IPS-11a (cell line): Measurements from ENCODE around the gene TBC1D22A.

Source experiments
- H3K4me3 ChIP-seq: one replicate; pipeline ENCODE4 v1.5.1; 2013; ENCODE audit warnings: low read depth, low read length, control low read depth

Gene TBC1D22A

DNA sequence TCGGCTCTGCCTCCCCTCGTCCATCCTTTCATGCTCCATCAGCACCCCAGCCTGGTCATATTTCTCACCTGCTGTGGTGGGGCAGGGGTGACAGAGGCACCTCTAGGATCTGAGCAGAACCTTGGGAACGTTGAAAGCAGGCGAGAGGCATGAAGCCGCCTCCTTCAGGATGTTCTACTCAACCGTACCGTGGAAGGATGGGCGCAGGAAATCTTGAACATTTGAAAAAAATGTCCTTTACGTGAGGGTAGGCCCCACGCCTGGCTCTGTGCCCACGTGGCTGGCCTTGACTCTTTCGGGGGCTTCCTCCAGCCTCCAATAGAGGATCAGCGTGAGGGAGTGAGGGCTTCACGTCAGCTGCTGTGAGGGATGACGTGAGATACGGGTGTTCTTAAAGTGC, 90.7 kb downstream of the TBC1D22A start:
- no peak overlapping the region for H3K4me3 ChIP-seq

DNA sequence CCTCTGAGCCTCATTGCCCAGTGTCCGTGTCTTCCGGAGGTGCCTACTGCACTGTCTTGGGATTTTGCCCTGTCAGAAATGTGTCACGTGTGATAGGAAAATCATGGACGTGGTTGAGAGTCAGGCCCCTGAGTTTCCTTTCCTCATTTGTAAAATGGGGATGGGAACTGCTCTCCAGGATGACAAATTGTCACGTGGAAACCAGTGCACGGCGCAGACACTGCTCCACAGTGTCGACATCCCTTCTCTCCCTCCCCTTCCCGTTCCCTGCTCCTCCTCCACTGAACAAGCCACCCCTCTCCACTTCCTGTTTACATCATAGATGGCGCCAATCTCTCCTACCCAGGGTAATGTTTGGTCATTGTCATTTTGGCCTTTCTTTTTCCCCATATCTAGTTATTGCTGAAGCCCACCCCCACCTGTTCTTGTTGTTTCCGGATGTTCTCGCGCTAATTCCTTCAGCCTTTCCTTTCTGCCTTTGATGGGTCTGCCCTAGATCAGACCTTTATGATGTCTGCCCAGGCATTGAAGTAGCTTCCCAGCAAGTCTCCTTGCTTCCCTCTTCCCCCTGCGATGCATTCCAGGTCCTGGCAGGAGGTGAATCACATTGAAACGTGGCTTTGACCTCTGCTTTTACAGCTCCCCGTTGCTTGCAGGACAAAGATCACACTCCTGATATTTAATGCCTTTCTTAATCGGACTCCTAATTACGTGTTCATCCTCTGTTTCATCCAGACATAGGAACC, 91.8 kb downstream of the TBC1D22A start:
- no peak overlapping the region for H3K4me3 ChIP-seq

DNA sequence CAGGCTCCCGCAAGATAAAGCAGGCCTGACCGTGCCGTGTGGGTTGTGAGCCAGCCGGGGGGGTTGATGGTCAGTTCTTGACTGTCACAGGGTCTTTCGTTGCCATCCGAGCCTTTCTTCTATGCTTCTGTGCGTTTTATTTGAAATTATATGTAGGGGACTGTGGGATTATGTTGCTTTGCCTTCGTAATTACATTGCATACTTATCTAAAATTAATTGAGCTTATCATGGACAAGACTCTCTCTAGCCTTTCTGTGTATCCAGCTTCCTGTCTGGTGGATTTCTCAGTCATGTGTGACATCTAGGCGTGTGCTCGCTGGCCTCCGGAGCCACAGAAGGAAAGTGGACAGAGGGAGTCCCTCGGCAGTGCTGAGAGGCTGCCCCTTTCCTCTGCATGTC, 93.2 kb downstream of the TBC1D22A start:
- no peak overlapping the region for H3K4me3 ChIP-seq

DNA sequence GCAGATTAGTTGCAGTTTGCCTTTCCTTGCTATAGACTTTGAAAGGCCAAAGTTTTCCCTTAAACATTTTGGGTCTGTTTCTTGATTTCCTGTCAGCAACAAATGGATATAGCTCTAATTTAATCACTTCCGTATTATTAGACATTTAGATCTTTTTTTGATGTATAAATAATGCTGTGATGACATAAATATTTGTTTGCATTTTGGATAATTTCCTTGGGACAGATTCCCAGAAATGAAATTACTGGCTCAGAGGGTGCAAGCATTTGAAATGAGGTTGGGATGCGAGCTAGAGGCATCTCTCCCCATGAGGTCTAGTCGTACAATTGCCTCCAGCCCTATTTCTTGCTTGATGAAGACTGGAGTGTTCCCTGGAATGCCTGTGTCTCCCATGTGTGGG, 94.2 kb downstream of the TBC1D22A start:
- H3K4me3 ChIP-seq: no peak overlapping the region

DNA sequence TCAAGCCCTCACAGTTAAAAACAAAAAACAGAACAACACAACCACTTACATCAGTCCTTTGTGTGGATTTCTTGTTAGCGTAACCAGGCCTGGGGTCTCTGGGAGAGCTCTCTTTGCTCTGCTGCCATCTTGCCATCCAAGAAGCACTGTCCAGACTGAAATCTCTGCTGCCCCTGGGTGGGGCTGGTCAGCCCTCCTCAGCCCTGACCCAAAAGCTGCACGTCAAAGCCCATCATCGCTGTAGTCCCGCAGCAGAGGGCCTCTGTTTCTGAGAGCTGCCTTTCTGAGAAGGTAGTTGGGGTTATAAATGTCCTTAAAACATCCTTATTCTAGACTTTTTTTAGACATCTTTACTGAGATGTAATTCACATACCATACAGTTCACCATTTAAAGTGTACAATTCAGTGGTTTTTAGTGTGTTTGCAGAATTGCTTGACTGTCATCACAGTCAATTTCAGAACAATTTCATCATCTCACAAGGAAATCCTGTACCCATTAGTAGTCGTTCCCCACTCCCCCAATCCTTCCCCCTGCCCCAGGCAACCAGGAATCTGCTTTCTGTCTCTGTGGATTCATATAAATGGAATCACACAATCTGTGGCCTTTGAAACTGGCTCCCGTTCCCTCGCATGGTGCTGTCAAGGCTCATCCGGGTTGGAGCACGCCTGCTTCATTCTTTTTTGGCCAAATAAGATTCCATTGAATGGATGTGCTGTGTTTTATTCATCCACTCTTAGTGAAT, 94.9 kb downstream of the TBC1D22A start:
- no peak overlapping the region for H3K4me3 ChIP-seq

DNA sequence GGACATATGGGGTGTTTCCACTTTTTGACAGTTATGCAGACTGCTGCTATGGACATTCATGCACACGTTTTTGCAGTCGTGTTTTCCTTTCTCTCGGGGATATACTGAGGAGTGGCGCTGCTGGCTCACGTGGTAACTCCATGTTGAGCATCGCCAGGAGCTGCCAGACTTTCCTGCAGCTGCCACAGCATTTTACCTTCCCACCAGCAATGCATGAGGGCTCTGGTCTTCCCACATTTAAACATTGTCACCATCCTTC, 95.4 kb downstream of the TBC1D22A start:
- no peak overlapping the region for H3K4me3 ChIP-seq

DNA sequence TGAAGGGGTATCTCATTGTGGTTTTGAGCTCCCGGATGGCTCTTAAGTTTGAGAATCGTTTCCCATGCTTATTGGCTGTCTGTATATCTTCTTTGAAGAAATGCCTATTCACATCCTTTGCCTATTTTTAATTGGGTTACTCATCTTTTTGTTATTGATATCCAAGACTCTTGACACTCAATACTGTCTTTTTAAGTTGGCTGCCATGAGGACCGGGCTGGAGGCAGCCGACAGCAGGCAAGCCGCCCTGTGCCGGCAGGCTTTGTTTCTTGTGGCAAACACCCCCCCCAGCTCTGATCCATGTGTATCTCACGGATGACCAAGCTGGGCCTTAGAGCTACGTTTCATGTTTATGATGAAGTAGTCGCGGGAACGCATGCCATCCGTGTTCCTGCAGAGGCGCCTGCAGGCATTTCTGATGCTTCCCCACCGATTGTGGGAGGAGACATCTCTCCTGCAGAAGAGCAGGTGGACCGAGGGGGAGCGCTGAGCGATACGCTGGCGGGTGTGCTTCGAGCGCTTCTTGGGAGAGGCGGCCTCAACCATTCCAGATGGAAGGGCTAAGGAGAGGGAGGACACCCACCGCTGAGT, 95.8 kb downstream of the TBC1D22A start:
- H3K4me3 ChIP-seq: no peak overlapping the region

DNA sequence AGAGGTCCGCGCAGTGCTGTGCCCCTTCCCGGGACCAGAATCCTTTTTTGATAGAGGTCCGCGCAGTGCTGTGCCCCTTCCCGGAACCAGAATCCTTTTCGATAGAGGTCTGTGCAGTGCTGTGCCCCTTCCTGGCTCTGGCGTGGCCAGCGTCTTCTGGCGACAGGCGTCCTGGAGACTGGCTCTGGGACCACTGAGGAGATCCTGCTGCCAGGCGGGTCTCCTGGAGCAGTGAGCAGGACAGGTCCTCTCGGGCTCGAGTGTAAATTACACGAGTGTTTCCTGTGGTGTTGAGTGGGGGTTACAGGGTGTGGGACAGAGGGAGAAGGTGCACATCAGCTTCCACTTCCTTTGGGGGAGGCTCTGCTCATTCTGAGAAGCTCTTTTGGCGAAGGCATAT, 98.1 kb downstream of the TBC1D22A start:
- no peak overlapping the region for H3K4me3 ChIP-seq

DNA sequence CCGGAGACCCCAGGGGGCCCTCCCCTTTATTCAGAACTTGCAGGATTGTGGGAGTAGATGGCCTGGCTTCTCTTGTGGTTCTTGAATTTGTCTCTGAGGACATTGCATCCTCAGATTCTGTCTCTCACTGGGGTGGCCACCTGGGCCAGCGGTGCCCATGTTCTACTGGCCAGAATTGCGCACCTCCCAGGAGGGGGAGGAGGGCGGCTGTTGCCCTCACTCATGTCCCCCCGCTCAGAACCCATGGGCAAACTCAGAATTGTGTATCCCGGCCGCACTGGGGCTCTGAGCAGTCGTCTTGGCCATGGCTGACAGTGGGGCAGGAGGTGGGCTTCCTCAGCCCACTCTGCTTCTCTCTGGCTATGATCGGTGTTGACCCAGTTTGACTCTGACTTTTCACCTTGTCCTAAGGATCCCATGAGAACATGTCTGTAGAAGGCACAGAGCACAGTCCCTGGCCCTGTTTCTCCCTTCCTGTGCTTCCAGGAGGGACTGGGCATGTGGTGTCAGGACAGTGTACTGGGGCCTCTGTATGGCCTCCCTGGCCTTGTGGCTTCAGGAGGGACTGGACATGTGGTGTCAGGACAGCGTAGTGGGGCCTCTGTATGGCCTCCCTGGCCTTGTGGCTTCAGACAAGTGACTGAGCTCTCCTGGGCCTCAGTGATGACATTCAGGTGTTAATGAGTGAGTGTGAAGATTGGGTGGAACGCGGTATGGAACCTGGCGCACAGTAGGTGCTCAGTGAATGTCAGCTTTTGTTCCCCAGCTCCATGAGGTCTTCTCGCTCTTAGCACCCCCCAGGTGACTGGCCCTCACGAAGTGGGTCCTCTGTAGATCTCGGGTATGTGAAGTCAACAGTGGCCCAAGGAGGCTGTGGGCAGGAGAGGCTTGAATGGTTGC, 99.3 kb downstream of the TBC1D22A start:
- H3K4me3 ChIP-seq: no peak overlapping the region

DNA sequence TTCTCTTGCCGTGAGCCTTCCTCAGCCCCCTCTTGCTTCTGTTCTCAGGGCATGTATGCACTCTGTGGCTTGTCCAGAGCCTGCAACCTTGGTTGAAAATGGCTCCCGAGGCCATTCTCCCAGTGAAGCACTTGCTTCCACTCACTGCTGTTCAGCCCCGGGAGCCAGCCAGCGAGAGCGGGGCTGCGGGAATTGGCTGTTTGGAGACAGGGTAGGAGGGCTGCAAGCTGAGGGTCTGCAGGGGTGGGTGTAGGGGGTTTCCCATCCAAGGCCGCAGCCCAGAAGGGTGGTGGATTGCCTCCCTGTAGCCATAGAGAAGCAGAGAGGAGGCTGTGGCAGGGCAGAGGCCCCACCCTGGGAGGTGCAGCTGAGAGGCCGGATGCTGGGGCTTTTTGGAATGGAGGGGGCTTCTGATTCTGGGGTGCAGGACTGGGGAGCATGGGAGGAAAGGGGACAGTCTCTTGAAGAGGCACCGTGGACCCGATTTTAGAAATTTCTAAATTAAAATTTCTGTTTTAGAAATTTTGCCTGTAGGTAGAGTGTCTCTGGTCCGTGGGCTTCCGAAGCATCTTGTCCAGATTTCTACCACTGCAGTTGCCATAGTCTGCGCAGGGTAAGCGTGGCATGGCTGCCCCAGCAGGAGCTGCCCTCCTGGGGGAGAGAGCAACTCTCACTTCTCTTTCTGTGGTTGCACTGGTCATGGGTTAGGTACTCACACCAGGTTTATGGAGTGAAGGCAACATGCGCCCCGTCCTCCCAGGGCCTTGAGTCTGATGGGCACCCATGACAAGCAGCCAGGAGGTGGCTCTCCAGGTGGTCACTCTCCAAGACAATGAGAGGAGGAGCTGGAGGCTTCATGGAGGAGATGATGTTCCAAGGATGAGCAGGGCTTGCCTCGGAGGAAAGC, 100.2 kb downstream of the TBC1D22A start:
- H3K4me3 ChIP-seq: no peak overlapping the region

DNA sequence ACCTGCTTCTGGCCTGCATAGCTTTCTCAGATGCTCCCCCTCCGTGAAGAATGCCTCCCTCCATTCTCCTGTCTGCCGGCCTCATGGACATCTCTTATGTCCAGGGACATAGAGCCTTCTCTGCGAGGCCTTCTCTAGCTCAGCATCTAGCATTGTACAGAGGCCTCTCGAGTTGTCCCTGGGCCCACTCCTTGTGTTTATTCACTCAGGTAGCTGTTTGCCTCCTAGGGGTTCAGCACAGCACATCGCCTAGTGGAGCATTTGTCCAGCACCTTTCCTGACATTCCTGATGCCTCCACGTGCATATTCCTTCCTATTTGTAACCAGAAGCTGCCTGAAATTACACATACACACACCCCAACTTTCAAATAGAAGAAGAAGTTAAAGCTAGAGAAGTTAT, 101.3 kb downstream of the TBC1D22A start:
- no peak overlapping the region for H3K4me3 ChIP-seq

DNA sequence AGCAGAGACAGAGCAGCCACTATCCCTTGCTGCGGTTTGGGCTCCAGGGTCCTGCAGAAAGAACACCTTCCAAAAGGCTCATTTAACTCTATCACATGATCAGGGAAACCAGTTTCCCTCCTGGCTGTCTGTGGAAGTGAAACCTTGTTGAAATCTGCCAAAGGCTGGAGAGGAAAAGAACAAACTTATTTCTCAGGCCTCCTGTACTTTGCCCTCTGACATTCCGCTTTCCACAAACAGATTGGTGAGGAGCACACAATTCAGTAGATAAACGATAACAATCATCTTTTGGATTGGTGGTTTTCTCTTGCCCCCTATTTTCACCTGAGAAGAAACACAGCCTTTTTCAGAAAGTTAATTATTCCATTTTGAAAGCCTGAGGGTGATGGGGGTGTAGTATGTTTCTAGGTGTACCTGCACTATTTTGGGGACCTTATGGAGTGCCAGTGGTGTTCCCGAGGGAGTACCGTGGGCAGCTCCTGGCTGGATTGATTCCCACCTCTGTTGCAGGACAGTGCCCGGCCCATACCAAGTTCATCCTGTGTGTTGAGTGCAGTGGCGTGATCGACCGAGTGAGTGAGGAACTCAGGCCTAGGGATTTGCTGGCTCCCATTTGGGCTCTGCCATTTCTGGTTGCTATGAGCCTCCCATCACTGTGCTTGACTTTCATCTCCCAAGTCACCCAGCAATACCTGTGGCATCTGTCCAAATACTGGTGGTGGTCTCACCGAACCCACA, 102.0 kb downstream of the TBC1D22A start:
- H3K4me3 ChIP-seq: no peak overlapping the region

DNA sequence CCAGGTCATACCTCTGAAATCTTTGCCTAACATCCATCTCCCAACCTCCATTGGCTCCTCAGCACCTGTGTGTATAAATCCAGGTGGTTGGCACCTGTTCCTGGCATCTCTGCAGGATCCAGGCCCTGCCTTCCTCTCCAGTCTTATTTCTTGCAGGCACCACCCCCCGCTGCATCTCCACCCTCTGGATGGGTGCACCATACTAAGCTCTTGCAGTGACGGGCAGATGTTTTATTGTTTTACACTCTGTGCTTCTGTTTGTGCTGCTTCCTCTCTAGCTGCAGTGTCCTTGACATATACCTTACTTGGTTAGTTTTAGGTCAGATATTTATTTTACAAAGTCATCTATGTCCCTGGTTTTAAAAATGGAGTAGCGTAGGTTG, 102.6 kb downstream of the TBC1D22A start:
- H3K4me3 ChIP-seq: no peak overlapping the region

DNA sequence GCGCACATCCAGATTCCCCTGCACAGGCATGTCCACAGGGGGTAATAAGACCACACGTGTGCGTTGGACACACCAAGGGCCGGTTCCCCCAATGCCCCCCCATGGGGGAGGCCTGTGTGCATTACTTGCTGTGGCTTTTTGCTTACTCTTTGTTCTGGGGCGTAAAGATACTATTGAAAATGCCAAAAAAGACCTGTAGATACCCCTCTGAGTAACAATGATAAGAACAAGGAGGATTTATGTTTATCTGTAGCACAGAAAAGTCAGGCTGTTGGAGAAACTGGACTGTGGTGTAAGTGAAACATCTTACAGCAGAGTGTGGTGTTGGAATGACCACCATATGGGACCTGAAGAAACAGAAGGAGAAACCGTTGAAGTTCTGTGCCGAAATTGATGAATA, 103.2 kb downstream of the TBC1D22A start:
- no peak overlapping the region for H3K4me3 ChIP-seq

DNA sequence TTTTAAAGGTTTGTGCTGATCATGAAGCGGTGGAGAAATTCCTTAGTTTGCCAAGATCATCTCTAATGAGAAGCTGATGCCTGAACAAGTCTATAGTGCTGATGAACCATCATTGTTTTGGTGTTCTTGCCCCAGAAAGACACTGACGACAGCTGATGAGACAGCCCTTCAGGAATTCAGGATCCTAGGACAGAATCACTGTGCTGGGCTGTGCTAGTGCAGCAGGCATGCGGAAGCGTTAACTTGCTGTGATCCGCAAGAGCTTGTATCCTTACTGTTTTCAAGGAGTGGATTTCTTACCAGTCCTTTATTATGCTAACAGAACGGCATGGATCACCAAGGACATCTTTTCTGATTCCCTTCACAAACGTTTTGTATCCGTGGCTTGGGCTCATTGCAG, 104.1 kb downstream of the TBC1D22A start:
- no peak overlapping the region for H3K4me3 ChIP-seq

DNA sequence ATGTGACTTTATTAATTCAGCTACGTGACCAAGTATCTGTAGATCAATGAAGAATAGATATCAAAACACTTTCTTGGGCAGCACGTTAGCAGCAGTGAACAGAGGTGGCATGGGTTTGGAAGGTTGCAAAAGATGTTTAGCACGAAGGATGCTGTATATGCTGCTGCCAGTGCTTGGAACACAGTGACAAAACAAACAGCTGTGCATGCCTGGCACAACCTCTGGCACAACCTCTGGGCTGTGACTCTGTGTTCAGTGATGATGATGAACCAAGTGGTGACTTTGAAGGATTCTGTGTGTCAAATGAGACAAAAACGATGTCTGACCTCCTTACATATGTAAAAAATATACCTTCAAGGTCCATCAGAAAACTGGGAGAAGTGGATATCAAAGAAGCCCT, 104.7 kb downstream of the TBC1D22A start:
- no peak overlapping the region for H3K4me3 ChIP-seq

DNA sequence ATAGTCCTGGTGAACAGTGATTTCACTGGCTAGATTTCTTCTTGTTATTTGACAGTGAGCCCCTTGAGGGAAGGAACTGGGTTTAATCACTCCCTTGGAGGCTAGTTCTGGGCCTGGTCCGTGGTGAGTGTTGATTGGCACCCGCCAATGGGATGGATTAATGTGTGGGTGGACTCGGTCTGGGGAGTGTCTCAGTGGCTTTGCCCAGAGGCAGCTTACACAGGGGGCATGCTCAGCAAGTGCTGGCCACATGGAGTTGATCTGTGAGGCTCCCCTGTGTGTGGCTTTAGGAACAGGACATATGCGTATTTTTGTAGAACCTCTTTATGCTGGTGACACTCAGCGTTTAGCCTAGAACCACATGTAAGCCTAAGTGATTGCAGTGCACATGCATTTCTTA, 106.9 kb downstream of the TBC1D22A start:
- H3K4me3 ChIP-seq: no peak overlapping the region

DNA sequence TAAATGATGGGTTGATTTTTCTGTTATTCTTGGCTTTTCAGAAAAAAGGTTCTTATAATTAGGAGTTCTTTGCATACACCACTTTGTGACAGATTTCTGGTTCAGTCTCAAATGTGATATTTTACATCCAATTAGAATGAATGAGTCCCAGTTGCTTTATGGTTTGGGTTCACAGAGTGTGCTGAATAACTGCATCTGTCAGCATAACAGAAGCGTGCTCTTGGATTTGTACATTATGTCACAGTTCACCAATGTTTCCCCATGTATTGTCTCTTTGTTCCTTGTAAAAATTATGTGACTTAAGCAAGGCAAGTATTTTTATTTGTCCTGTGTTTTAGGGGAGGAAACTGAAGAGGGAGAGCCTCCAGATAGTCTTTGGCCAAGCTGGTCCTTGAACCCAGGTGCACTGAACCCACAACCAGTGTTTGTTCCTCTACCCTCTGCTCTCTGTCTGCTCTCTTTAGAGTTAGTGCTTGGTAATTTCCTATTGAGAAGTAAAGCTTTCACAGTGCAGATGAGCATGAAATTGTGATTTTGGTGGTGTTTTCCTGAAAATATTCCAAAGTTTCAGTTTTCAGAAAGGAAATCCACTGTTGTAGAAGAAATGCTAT, 107.5 kb downstream of the TBC1D22A start:
- H3K4me3 ChIP-seq: no peak overlapping the region

DNA sequence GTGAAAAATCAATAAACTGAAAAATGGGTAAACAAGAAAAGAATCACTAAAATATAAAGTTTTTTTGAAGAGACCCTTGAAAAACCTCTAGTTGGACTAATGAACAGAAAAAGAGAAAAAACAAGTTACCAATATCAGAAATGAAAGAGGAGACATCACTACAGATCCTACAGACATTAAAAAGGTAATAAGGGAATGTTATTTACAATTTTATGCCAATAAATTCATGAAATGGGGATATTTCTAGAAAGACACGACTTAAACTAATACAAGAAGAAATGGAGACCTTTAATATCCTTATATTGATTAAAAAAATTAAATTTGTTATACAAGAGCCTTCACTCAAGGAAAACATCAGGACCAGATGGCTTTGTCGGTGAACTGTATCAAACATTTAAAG, 109.4 kb downstream of the TBC1D22A start:
- H3K4me3 ChIP-seq: no peak overlapping the region
